Calu3 (cell line): Measurements from ENCODE around the gene CFAP77. TPM values are rescaled to one million over a fixed set of nuclear protein-coding genes. Genes with fewer than 3 reads are reported as not detected.

Source experiments
- Bru-seq: library from RNA; stranded (reverse); fragments of 400-500 nt; gene quantifications from one replicate; lab custom pipeline; 2021; lab: Mats Ljungman, UMichigan
- BruChase-seq, 2 experiments: library from RNA; stranded (reverse); fragments of 400-500 nt; gene quantifications; one replicate each; lab custom pipeline; 2021; lab: Mats Ljungman, UMichigan
- BruUV-seq: library from RNA; stranded (reverse); fragments of 400-500 nt; replicated peaks from 2 replicates; lab custom pipeline; 2021; lab: Mats Ljungman, UMichigan
- CTCF ChIA-PET: fragments of 300-600 bp; sonication (Branson Sonifier 250); formaldehyde crosslinking; loops from one replicate; lab custom pipeline; 2022; ENCODE audit warnings: antibody characterized with exemption; lab: Charles Lee
- DNase-seq: peaks from one replicate; pipeline ENCODE4 v3.0.0; 2022
- H3K27ac Mint-ChIP-seq: one replicate; pipeline ENCODE4 v1.8.0; 2022; ENCODE audit warnings: mixed read lengths; ENCODE audit not compliant: unreplicated experiment
- H3K27me3 Mint-ChIP-seq: one replicate; pipeline ENCODE4 v1.8.0; 2022; ENCODE audit warnings: mixed read lengths; ENCODE audit not compliant: unreplicated experiment
- H3K36me3 Mint-ChIP-seq: one replicate; pipeline ENCODE4 v1.8.0; 2022; ENCODE audit warnings: mild to moderate bottlenecking, moderate library complexity, mixed read lengths; ENCODE audit not compliant: insufficient read depth, unreplicated experiment
- H3K4me1 Mint-ChIP-seq: one replicate; pipeline ENCODE4 v1.8.0; 2022; ENCODE audit warnings: mild to moderate bottlenecking, low read depth, mixed read lengths; ENCODE audit not compliant: unreplicated experiment
- H3K4me3 Mint-ChIP-seq: one replicate; pipeline ENCODE4 v1.8.0; 2022; ENCODE audit warnings: mild to moderate bottlenecking, low read depth, moderate library complexity, mixed read lengths; ENCODE audit not compliant: unreplicated experiment
- H3K9me3 Mint-ChIP-seq: one replicate; pipeline ENCODE4 v1.8.0; 2022; ENCODE audit warnings: low read depth, mixed read lengths; ENCODE audit not compliant: unreplicated experiment
- intact Hi-C: fragments of 100-400 bp; cut with micrococcal nuclease; formaldehyde crosslinking; loops from one replicate; pipeline ENCODE4 v1.10.0; 2022; ENCODE audit not compliant: unreplicated experiment
- long read RNA-seq: library from polyadenylated mRNA; stranded (forward); transcript quantifications from one replicate; pipeline ENCODE4 v2.0.0, GENCODE V29; 2022
- total RNA-seq: library from RNA; stranded (reverse); gene quantifications from 2 replicates; pipeline ENCODE4 v1.2.3, GENCODE V29; 2022
- TF ChIP-seq, protein P1 (sequence below): fragments of 200-600 bp; IDR thresholded peaks from one replicate; pipeline ENCODE4 v1.8.0; 2022; ENCODE audit warnings: antibody characterized with exemption; ENCODE audit not compliant: unreplicated experiment

CFAP77 gene
- total RNA-seq: not detected in 2 replicates
- percentile 18 among the genes with signal in this experiment for Bru-seq, nascent RNA
- percentile 12 among the genes with signal in this experiment for BruChase-seq, experiment 1, labeled RNA remaining after a 6-hour chase
- percentile 11 among the genes with signal in this experiment for BruChase-seq, experiment 2, labeled RNA remaining after a 2-hour chase
- long read RNA-seq, partial matches to known transcripts: 0 of 1 reads
- long read RNA-seq, other reads (novel, unspliced or antisense): 1 of 1 reads

DNA sequence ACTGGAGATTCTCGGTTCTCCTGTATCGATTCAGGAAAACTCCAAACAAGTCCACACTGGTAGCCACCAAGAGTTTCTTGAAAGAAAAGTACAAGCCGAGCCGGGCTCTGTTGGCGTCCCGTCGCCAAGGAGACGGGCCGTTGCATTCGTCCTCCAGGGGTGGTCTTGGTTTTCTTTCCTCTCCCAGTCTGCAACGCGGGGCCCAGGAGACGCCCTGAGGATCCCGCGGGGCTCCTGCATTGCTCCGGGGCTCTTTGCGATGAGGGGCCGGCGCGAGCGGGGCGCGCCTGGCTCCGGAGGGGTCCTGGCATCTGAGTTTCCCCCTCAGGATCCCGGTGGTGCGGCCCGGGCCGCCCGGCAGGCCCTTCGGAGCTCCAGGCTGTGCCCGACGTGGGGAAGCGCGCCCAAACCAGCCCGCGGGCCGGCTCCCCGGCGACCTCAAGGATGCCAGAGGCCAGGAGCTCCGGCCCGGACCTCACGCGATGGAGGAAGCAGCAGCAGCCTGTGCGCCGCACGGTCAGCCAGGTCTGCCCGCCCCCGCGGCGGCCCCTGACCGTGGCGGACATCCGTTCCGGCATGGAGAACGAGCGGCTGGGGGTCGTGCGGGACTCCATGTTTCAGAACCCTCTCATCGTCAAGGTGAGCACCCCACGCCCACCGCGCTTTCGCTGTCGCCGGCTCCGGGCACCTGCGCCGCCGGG is at the start of gene CFAP77:
CFAP77 (plus strand) TSS at position 384 of the 701 bp plus-strand sequence; CDS start at position 445, 61 bp downstream.
- Mint-ChIP-seq H3K36me3 (peaks cover 17% of the 10 kb centered on the region), H3K9me3 (no peaks in the 10 kb centered on the region), H3K4me1 (peaks cover 19% of the 10 kb centered on the region), H3K27me3 (peaks cover 23% of the 10 kb centered on the region), H3K27ac (no peak within 1 kb of the TSS), H3K4me3 (peak within 1 kb of the TSS; percentile 52)
- DNase-seq: peak; percentile 32
- intact Hi-C loops: loop anchor here (5.0 to 10.0 kb wide), 2 partner anchors 167 to 385 kb away; no protein-coding TSS in a partner anchor
- CTCF ChIA-PET: interaction anchor here (0.6 kb wide), 2 partner anchors 36 to 162 kb away, joined by 3 to 4 read pairs; no protein-coding TSS in a partner anchor
- TF ChIP-seq, protein P1, sequence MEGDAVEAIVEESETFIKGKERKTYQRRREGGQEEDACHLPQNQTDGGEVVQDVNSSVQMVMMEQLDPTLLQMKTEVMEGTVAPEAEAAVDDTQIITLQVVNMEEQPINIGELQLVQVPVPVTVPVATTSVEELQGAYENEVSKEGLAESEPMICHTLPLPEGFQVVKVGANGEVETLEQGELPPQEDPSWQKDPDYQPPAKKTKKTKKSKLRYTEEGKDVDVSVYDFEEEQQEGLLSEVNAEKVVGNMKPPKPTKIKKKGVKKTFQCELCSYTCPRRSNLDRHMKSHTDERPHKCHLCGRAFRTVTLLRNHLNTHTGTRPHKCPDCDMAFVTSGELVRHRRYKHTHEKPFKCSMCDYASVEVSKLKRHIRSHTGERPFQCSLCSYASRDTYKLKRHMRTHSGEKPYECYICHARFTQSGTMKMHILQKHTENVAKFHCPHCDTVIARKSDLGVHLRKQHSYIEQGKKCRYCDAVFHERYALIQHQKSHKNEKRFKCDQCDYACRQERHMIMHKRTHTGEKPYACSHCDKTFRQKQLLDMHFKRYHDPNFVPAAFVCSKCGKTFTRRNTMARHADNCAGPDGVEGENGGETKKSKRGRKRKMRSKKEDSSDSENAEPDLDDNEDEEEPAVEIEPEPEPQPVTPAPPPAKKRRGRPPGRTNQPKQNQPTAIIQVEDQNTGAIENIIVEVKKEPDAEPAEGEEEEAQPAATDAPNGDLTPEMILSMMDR: no peak
- BruUV-seq: no TSS peak

DNA sequence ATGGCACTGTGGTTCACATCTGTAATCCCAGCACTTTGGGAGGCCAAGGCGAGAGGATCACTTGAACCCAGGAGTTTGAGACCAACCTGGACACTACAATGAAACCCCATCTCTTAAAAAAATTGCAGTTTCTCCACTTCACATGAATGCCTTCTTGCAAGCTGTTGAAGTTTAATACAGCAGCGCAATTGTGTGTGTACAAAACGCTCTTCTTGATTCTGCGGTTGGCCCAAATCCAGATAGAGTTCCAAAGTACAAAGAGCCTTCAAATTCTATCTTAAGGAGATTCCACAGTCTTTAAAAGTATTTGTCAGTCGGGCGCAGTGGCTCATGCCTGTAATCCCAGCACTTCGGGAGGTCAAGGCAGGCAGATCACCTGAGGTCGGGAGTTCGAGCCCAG is 45.9 kb upstream of the CFAP77 start:
- H3K36me3 Mint-ChIP-seq: no peaks in the 10 kb centered on the region
- TF ChIP-seq, protein P1: no peak
- no peaks in the 10 kb centered on the region for H3K4me1 Mint-ChIP-seq
- H3K9me3 Mint-ChIP-seq: no peaks in the 10 kb centered on the region
- no peak for DNase-seq
- H3K27me3 Mint-ChIP-seq: no peaks in the 10 kb centered on the region
- no peak overlapping the region for H3K4me3 Mint-ChIP-seq
- intact Hi-C loops: no loop called here
- CTCF ChIA-PET: no interaction called here
- H3K27ac Mint-ChIP-seq: no peak overlapping the region
- no TSS peak for BruUV-seq

DNA sequence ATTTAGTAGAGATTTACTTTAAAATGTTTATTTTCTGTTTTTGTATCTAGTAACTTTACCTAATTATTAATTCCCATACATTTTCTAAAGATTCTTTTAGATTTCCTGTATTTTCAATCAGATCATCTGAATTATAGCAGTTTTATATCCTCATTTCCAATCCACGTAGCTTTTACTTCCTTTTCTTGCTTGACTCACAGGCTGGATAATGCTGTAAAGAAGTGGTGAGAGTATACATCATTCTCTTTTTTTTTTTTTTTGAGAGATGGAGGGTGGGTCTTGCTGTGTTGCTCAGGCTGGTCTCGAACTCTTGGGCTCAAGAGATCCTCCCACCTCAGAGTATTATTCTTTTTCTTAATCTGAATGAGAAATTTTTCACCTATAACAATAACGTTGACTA is 44.0 kb upstream of the CFAP77 start:
- DNase-seq: no peak
- Mint-ChIP-seq H3K4me1 (no peaks in the 10 kb centered on the region), H3K27me3 (no peaks in the 10 kb centered on the region), H3K4me3 (no peak overlapping the region), H3K27ac (no peak overlapping the region), H3K9me3 (no peaks in the 10 kb centered on the region), H3K36me3 (no peaks in the 10 kb centered on the region)
- no TSS peak for BruUV-seq
- TF ChIP-seq, protein P1: no peak
- intact Hi-C loops: no loop called here
- CTCF ChIA-PET: interaction anchor here (0.6 to 0.7 kb wide), 2 partner anchors 39 to 45 kb away, joined by 3 read pairs; no protein-coding TSS in a partner anchor

DNA sequence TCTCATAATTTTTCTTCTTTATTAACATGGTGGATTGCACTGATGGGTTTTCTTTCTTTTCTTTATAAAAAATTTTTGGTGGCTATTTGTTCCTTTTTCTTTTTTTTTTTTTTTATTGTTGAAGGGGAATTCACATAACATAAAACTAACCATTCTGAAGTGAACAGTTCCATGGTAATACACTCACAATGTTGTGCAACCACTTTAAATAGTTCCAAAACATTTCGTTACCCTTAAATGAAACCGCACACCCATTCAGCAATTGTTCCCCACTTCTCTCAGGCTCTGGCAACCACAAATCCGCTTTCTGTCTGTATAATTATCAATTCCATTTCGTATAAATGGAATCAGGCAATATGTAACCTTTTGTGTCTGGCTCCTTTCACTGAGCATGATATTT is 43.5 kb upstream of the CFAP77 start:
- intact Hi-C loops: no loop called here
- no peak for DNase-seq
- no peak overlapping the region for H3K4me3 Mint-ChIP-seq
- CTCF ChIA-PET: no interaction called here
- TF ChIP-seq, protein P1: no peak
- no TSS peak for BruUV-seq
- H3K4me1 Mint-ChIP-seq: no peaks in the 10 kb centered on the region
- H3K9me3 Mint-ChIP-seq: no peaks in the 10 kb centered on the region
- H3K27ac Mint-ChIP-seq: no peak overlapping the region
- no peaks in the 10 kb centered on the region for H3K27me3 Mint-ChIP-seq
- H3K36me3 Mint-ChIP-seq: no peaks in the 10 kb centered on the region
